ENCODE results near the gene RNF144B. TPM values are rescaled to one million over a fixed set of nuclear protein-coding genes. Genes with fewer than 3 reads are reported as not detected.

RNF144B gene
- total RNA-seq, 1 experiment from 2014 or later = 2.3 TPM

GRCh38 chr6:18384621-18385020 lies 2.5 kb upstream of the RNF144B start:
- Histone ChIP-seq H3K9ac (ENCODE audit: extremely low read depth, insufficient read length, low read length) (no peak overlapping the region), H3T11ph (ENCODE audit: low read length) (no peak overlapping the region), H3K56ac (ENCODE audit: insufficient read length, low read depth, low read length) (no peak overlapping the region), H3K27ac (ENCODE audit: insufficient read length, low read depth, low read length) (no peak overlapping the region), H4K5ac (ENCODE audit: insufficient read length, low read depth, low read length) (no peak overlapping the region), H2BK12ac (ENCODE audit: insufficient read length, low read depth, low read length) (no peak overlapping the region), H3K4ac (ENCODE audit: low read depth, low read length) (no peak overlapping the region), H3K4me1 (ENCODE audit: insufficient read depth, low read length) (peaks cover 8% of the 10 kb centered on the region), H3K14ac (ENCODE audit: insufficient read depth, low read length) (no peak overlapping the region), H3K23me2 (ENCODE audit: insufficient read length, low read depth, low read length, poor library complexity, severe bottlenecking) (peaks cover 7% of the 10 kb centered on the region), H2BK5ac (ENCODE audit: insufficient read length, low read length) (no peak overlapping the region), H2BK120ac (ENCODE audit: low read depth, low read length, poor library complexity, severe bottlenecking) (no peak overlapping the region), H3K79me1 (ENCODE audit: insufficient read depth, low read depth, low read length, poor library complexity, severe bottlenecking) (no peaks in the 10 kb centered on the region), H4K91ac (ENCODE audit: insufficient read length, low read depth, low read length) (no peak overlapping the region), H3K79me2 (ENCODE audit: insufficient read depth, low read length) (no peaks in the 10 kb centered on the region), H2BK20ac (ENCODE audit: low read depth, low read length, poor library complexity, severe bottlenecking) (no peak overlapping the region), H4K20me1 (ENCODE audit: control insufficient read depth, insufficient read depth, insufficient read length) (peaks cover 2% of the 10 kb centered on the region), H2BK15ac (ENCODE audit: low read depth, low read length) (no peak overlapping the region), H3K27me3 (ENCODE audit: insufficient read depth, low read length) (no peaks in the 10 kb centered on the region), H2AFZ (ENCODE audit: low read length) (no peak overlapping the region), H2AK5ac (ENCODE audit: insufficient read length, low read length) (no peak overlapping the region), H3K18ac (ENCODE audit: insufficient read length, low read depth, low read length) (no peak overlapping the region), H3K9me3 (ENCODE audit: control insufficient read depth, low read depth, low read length) (no peaks in the 10 kb centered on the region), H4K8ac (replicated peaks; ENCODE audit: insufficient read length, low read depth, low read length) (no peak overlapping the region), H3K4me2 (ENCODE audit: insufficient read depth, insufficient read length, low read length) (no peak overlapping the region), H3K23ac (ENCODE audit: insufficient read length, low read depth, low read length) (no peak overlapping the region)
- H3K4me1 Mint-ChIP-seq = peaks cover 29 to 30% of the 10 kb centered on the region in 2 experiments
- no peaks in the 10 kb centered on the region for H3K9me3 Mint-ChIP-seq
- TF ChIP-seq CTCF (conservative IDR thresholded peaks at IDR 0.05) = no peak
- H3K4me3 Mint-ChIP-seq = no peak overlapping the region
- no peaks in the 10 kb centered on the region; a peak in 1 of 7 replicates for H3K36me3 Mint-ChIP-seq (ENCODE audit: insufficient read depth in 1 of 3, low read depth in 3 of 3)
- no peak overlapping the region for H3K27ac Mint-ChIP-seq
- DNase-seq = no peak
- no CpG with 5 or more reads among the region's 4 CpGs for WGBS (ENCODE audit: extremely low coverage, insufficient read length, low lambda C conversion rate)
- H3K27me3 Mint-ChIP-seq (ENCODE audit: low read depth) = peaks cover 1% of the 10 kb centered on the region; the same call in 1 of the 2 replicates

Data from H9 (cell line).